Central memory CD4-positive, alpha-beta T cell (primary cell): Measurements from ENCODE around the gene ETS1.

Experiments used
- DNase-seq: peaks from one replicate; pipeline ENCODE4 v3.0.0; 2022
- total RNA-seq, 3 experiments: gene quantifications; one replicate each; lab custom pipeline; 2026; lab: John Stamatoyannopoulos, UW

ETS1 gene, protein sequence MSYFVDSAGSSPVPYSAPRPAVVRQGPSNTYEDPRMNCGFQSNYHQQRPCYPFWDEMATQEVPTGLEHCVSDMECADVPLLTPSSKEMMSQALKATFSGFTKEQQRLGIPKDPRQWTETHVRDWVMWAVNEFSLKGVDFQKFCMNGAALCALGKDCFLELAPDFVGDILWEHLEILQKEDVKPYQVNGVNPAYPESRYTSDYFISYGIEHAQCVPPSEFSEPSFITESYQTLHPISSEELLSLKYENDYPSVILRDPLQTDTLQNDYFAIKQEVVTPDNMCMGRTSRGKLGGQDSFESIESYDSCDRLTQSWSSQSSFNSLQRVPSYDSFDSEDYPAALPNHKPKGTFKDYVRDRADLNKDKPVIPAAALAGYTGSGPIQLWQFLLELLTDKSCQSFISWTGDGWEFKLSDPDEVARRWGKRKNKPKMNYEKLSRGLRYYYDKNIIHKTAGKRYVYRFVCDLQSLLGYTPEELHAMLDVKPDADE
- 533 to 1,758 (median 1,278) reads per million in 3 experiments for total RNA-seq

DNA sequence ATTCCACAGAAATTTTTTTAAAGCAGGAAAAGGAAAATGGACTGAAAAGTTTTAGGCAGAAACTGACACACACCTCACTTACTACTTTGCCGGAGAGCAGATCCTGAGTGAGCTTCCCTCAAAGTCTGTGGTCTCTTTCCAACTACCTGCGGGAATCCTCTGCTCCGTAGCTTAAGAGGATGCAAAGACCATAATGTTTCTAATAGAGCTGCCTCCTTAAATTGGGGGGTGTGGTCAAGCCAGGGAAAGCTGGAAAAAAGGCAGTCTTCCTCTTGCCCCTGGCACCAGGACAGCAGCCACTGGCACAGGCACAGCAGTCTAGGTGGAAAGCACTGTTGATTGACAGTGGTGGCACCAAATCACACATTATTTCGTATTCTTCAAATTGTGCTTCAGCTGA is at the start of gene ETS1:
ETS1 (minus strand) TSS at position 144 of the 400 bp plus-strand sequence. CDS start 14,428 bp downstream, outside the sequence.
- DNase-seq = no peak

DNA sequence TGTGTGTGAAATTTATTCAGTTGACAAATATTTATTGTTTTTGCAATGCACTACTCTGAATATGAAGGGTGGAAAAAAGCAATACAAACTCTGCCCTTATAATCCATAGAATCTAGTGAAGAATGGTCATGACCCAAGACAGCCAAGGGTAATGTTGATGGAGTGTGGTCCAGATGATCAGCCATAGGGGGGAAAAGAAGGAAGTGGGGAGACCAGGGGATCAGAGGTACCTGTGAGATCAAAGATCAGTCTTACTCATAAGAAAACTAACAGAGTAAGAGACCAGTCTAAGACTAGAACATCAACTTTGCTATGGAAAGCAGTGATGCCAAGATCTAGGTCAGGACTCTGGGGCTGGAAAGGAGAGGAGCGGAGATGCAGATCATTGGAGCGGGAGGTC is 47.0 kb upstream of the ETS1 start:
- DNase-seq = no peak

DNA sequence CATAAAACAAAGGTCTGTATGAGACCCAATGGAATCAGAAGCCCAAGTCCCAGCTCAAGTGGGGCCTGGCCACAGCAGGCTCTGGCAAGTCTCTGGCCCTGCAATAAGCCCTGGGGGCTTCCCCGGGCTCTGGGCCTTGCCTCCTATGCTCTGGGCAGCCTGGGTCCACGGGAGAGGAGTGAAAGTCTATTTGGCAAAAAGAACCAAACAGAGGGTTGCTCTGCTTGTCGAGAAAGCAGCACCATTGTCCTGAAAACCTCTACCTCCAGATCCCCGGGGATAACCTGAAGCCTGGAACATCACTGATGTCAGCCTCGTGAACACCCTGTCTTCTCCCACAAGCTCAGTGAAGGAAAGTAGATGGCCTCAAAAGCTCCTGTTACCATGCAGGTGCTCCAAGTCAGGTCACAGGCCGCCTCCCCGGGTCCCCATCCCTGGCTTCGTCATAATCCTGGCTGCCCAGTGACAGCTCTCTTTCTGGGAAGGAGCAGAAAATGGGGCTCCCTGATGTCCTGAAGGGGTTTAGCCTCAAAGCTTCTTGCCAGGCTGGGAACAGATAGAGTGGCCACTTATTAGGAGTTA is 46.1 kb upstream of the ETS1 start:
- no peak for DNase-seq

DNA sequence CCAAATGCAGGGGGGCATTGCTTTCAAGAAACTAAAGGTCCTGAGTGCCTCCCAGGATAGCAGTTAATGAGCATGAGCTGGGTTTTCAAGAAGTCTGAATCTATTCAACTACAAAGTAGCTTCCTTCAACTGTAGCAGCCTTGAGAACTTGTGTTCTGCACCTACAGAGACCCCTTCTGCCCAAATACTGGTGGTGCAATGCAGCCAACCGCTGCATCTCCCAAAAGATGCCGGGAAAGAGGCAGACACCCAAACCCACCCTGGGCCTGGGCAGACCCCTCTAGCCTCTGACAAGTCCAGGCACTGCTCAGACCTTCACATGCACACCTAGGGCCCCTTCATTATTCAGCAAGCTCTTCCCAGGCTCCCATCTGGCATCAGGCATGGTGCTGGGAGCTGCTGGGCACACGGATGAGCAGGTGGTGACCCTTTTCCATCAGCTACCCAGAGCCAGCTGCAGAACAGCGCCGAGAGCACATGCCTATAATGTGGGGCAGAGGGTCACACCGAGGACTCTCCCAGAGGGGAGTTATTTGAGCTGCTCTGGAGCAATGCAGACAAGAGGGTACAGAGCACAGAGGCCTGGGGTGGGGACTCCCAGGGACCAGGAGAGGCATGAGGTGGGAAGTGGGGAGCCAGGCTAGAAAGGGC is 44.9 kb upstream of the ETS1 start:
- peak; percentile 33 for DNase-seq

DNA sequence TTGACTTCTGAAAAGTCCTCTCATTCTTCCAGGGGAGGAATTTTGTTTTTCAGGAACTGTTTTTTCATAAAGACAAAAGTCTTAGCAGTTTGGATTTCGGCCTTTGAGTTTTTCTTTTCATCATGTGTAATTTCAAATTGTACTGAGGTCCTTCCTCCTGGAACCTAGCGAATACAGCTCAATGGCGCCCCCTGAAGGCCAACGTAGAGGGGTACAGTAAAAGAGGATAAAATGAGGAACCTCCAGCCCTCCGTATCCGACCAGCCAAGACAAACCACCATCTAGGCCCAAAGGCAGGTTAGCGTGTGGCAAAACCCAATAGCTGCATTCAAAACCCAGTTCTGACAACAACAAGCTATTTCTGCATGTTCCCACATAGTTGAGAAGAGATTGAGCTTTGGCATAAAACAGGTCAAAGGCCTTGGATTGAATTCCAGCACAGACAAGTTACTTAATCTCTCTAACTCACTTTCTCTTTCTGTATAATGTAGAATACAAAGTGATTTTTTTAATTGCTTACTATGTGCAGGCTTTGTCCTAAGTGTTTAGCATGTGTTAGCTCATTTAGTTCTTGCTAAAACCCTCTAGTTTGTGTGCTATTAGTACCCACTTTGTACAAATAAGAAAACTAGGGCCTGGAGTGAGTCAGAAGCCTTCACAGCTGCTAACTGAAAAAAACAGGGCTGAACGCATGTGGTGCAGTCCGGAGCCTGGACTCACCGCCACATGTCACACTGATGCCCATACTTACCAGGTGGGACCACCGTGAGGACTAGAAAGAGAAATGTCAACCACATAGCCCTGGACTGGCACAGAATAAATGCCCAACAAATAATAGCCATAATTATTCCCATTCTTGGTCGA is 43.2 kb upstream of the ETS1 start:
- DNase-seq = peak; percentile 83

DNA sequence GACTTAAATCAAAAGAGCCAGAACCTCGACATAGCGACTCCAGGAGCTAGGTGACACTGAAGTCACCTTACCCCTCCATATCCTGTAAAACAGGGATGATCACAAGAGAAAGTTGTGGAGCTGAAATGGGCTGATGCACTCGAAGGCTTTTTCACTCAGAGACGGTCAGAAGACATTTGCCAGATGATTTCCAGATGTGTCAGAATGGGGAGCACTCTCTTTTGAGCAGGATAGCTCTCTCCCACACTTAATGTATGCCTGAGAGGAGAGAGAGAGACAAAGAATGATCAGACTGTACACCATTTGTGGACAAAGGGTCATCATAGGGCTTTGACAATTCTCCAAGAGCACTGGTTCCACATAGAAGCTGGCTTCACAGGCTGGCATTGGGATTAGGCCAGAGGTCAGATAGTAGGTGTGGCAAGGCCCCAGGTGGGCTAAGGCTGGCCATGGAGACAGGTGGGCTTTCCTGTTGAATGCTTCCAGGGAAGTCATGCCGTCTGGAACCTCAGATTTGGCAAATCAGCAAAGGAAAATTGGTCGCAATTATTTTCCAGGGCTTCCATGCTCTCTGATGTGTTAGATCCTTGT is 42.3 kb upstream of the ETS1 start:
- no peak for DNase-seq

DNA sequence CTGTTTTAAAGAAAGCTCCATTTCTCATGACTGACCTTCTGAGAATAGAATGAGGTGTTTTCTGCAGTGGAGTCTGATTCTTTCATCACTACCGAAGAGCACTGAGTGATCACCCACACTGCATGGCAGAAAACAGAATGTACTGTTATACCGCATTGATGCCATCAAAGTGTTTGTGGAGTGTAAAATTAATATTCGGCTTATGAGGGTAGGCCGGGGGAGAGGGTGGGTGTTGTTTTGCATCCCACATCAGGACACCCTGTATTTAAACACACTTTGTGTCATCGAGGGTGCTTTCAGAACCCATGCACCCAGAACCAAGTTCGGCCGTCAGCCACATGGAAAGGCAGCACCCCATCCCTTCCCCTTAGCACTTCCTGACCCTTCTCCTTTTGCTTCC is 41.3 kb upstream of the ETS1 start:
- DNase-seq = no peak

DNA sequence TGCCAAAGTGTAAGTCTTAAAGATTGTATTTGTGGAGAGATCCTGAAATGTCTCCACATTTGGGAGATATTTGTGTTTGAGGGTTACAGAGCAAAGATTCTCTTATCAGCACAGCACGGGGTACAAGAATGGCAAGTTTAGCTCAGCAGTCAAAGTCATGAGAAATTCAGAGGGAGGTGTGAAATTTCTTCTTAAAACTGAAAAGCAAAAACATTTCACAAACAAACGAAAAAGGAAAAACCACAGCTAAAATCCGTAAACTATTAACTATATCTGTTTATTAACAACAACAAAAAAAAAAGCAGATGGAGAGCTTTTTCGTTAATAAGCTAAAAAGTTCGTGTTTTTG is 40.9 kb upstream of the ETS1 start:
- no peak for DNase-seq

DNA sequence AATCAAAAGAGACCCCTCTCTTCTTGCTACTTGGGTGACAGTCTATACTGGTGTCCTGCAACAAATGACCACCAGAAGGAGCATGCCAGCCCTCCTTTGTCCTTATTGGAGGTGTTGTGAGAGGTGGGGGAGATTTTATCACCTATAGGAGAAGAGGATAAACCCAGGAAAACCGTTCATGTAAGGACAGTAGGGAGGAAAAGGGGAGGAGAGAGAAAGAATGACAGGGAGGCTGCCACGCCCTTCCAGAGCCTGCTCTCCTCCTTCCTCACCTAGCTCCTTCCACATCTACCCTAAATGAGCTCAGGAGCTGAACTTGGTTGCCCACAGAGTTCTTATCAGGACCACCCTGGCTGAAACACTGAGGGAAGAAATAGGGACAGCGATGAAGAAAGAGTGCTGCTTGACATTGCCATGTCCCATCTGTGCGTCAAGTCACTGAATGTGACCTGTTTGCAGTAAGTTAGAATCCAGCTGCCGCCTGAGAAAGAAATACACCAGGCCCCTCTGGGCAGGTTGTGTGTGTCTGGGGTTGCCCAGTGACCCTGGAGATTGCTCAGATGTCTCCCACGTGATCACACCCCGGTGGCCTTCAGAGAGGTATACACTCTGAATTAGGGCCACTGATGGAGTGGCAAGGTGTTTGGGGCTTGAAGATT is 40.4 kb upstream of the ETS1 start:
- DNase-seq = no peak

DNA sequence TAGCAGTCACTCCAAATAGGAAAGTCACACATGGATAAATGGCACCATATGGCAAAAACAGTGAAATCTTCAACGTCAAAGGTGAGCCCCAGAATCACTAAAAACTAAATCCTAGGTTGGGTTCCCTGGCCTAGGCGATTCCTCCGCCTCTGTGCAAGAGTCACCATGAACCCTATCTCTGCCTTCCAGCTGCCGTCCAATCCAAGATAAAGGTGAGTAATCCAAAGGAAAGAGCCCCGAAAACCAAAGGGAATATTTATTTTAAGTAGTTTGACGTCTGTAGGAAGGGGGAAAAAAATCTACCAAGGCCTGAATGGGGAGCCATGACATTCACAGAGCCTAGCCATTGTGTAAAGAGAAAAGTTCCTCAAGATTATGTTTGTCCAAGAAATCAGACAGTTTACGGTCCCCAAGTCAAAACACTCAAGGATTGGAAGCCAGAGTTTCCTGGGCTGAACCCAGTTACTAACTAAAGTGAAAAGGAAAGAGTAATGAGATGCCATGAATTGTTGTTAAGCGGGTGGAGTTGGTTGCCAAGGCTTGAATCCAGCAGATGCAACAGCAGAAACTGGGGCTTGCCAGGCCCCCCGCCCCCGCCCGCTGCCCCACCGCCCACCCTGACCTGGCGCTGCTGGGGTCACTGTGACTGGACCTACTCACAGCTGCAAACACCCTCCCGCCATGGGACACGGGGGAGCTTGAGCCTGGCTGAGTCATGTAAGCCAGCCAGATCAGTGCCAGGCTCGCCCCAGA is 39.7 kb upstream of the ETS1 start:
- DNase-seq = no peak

DNA sequence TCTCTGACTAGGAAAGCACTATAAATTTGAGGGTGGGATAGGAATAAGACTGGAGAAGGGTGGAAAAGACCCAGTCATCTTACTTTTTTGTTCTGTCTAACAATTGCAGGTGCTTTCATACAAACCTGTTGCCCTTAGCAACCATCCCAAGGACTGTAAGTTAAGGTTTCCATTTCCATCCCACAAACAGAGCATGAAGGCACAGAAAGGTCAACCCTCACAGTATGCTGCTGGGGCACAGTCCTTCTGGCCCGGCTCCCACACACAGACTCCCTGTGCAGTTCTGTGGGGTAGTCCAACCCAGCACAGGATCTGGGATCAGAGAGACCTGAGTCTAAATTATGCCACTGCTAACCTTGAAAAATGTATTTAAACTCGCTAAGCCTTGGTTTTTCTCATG is 38.4 kb upstream of the ETS1 start:
- no peak for DNase-seq

DNA sequence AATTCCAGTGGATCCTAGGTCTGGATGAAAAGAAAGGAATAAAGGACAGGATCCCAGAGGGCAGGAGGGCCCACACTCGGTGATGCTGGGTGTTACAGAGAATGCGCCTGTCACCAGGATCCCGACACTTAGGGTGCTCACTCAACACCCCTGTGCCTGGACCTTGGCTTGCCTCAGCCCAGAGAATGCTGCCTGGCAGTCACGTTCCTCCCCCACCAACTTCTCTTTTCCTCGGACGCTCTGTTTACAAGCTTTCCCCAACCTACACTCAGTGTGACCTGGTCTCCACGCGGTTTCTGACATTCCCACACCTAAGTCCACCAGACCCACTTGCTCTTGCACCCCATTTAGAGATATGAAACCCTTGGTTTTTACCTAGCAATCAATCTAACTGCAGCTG is 38.0 kb upstream of the ETS1 start:
- DNase-seq = no peak

DNA sequence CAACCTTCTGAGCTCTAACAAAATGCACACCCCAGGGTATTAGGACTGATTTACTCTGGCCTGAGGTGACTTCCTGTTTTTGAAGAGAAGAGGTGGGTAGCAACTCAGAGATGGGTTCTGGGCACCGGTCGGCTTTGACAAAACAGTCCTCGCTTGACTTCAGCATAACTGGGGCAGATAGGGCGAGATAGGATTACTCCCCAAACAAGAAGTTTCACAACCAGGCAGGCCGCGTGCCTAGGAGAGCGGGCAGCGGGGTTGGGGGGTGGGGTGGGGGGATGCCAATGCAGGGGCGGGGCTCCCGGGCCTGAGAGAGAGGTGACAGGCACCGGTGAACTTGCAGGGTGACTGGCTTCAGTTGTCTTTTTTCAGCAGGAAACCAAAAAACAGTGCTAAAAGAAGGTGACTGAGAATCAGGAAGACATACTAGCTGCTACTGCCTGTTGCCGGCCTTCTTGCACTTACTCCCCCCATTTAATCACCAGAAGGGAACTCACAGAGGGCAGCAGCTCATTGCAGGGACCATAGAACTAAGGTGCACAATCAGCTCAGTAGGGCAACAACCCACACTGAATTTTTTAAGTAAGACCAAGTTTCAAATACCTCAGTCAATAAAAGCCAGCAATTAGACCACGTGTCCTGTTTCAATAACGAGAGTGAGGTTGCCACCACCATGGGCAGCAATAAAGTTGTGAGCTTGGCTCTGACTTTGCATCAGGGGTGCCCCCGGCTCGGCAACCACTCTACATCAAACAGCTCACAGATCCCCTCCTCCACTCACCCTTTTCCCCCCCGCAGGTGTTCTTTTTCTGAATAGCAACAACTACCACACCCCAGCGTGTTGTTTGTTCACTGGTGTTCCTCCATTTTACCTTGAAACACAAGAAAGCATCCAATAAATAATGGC is 37.2 kb upstream of the ETS1 start:
- DNase-seq = peak; percentile 75

DNA sequence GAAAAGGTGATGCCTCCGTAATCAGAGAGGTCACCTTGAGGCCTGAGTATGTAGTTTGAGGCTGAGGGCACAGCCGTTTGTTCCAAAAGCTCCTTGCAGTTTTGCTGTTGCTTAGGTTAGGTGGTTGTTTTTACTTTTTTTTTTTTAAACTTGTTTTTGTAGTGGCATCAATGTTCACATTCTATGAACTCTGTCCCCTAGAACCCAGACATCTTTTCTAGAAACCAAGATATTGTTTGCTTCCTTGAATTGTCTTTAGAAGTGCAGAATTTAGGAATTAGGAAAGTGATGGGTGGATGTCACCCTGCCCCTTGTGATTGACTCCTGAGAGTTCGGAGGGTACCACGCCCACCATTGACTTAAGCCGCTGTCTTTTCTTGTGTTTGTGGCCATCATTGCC is 35.7 kb upstream of the ETS1 start:
- DNase-seq = no peak

DNA sequence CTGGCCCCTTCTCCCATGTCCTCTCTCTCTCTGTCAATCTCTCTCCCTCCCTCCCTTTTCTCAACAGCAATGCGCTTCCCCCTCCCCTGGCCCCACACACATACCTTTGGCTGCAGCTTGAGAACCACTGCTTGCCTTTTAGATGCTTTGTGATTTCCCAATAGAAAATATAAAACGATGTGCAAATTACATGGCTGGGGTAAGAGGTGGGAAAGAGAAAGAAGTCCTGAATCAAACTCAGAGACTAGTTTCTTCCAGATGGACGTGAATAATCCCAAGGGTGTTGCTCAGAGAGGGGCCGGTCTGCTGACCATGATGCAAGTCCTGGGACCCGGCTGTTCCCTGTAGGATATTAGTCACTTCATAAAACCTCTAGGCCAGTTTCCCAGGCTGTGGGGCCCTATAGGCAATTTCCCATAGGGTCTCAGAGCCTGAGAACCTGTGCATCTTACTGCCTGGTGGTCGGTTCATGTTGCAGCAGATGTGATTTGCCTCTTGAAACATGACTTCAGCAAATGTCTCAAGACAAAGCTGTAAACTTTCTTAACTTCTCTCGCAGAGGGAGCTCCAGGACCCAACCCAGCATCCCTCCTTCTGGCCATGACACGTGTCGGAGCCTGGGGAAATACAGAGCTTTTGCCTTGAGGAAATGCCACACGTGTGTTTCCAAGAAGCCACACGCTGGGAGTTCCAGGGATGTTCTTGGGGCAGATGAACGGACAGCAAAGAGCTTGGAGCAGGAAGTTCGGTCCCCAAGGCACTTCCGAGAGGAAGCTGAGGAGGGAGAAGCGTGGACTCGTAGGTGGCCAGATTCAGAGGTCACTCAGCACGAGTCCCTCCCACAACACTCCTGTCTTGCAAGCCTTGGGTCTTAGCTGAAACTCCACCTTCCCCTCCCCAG is 34.5 kb upstream of the ETS1 start:
- DNase-seq = no peak

DNA sequence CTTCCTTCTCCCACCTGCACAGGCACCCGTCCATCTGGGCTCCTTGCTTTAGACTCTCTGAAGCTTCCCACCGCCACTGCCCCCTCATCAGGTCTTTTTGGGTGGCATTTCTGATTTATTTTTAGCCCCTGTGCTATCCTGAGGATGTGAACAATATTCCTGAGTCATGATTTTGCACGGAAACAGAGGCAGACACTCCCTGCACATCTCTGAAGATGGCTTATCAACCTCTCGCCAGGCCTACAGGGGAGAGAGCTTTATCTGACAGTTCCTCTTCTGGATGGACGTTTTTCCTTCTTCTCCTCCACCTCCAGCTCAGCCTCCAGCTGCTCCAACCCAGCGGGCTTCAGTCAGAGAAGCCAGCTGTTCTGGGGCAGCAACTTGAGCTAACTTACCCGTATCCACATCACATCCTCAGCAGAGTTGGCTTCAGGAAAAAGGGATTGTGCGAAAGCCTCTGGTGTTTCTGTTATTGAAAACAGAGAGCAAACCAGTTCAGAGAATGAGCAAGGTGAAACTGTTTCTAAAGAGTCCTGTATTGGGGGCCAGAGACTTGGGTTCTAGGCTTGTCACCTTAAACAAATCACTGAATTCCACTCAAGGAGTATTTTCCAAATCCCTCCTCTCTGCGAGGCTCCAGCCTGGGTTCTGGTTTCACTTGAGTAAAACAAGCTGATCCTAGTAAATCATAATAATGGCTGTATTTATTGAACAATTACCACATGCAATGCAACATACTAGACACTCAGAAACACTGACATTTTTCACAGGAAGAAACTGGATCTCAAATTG is 33.1 kb upstream of the ETS1 start:
- no peak for DNase-seq

DNA sequence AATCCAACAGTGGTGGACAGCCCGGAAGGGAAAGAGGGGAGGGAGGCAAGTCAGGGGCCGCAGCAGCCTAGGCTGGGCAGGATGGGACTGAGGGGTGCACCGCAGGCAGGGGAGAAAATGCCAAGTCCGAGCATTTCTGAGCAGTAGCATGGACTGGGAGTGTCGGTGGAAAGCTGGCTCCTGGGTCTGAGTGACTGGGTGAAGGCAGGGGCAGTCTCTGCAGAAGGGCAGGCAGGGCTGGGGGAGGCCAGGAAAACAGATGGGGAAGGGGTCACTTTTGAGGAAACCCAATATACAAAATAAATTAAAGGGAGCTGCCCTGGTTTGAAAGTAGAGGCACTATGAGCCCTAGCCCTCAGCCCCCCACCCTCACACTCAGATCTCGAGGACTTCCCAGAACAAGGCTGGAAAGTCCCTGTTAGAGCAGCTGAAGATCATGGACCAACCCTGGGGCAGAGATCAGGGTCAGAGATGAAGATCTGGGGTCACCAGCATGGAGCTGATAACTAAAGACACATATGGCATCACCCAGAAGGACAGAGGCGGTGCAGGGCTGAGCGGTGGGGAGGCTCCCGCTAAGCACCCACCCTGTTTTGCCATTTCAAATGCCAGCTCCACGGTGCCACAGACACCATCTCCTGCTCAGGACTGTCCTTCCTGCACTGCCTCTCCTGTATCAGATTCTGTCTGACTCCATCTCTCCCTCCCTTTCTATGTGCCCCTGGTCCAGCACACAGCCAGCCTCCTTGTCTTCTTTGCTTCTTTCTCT is 32.4 kb upstream of the ETS1 start:
- DNase-seq = no peak
